Measurements from ENCODE around the gene RPL13.

RPL13 gene

GRCh38 chr16:89561142-89561883, 831 bp downstream of the RPL13 start:
- H3K4me2 ChIP-seq (ENCODE audit: low read depth, low read length, poor library complexity, severe bottlenecking), result peak overlapping the region; percentile 62
- H3F3A ChIP-seq (ENCODE audit: insufficient read depth), result peaks cover 56% of the 10 kb centered on the region
- peaks cover 21% of the 10 kb centered on the region for H3K79me2 ChIP-seq (ENCODE audit: insufficient read depth, low read length)
- H3K9me2 ChIP-seq (replicated peaks; ENCODE audit: insufficient read depth, low read length), result no peaks in the 10 kb centered on the region
- peak overlapping the region; percentile 72 for H3K4me3 ChIP-seq (ENCODE audit: insufficient read depth, low read length, poor library complexity, severe bottlenecking)
- H3K27me3 ChIP-seq (ENCODE audit: low read length), result no peaks in the 10 kb centered on the region
- TF ChIP-seq EZH2phosphoT487 (conservative IDR thresholded peaks at IDR 0.05; ENCODE audit: low read length) (no peak), CTCF (IDR thresholded peaks at IDR 0.05; ENCODE audit: insufficient read depth, low read length, poor library complexity, severe bottlenecking) (no peak)
- H3K9ac ChIP-seq (ENCODE audit: low read length), result peak overlapping the region; percentile 99
- peaks cover 31% of the 10 kb centered on the region for H3K36me3 ChIP-seq (ENCODE audit: low read length)
- peak overlapping the region; percentile 68 for H3K27ac ChIP-seq (ENCODE audit: low read depth, low read length)
- peaks cover 19% of the 10 kb centered on the region for H4K20me1 ChIP-seq (ENCODE audit: low read depth, low read length)
- H3K9me3 ChIP-seq (ENCODE audit: insufficient read depth, low read length), result no peaks in the 10 kb centered on the region
- H2AFZ ChIP-seq (ENCODE audit: low read depth, low read length, severe bottlenecking), result no peak overlapping the region

- peaks cover 19% of the 10 kb centered on the region for H4K20me1 ChIP-seq (ENCODE audit: low read depth, low read length)
Measured at GRCh38 chr16:89561884-89562599, 1.6 kb downstream of the RPL13 start.

GRCh38 chr16:89562939-89563338, 2.5 kb downstream of the RPL13 start:
- Histone ChIP-seq H2AFZ (ENCODE audit: low read depth, low read length, severe bottlenecking) (no peak overlapping the region), H3F3A (ENCODE audit: insufficient read depth) (peaks cover 67% of the 10 kb centered on the region), H3K9me2 (replicated peaks; ENCODE audit: insufficient read depth, low read length) (no peaks in the 10 kb centered on the region), H3K36me3 (ENCODE audit: low read length) (peaks cover 31% of the 10 kb centered on the region), H3K9me3 (ENCODE audit: insufficient read depth, low read length) (no peaks in the 10 kb centered on the region), H4K20me1 (ENCODE audit: low read depth, low read length) (peaks cover 19% of the 10 kb centered on the region), H3K27ac (ENCODE audit: low read depth, low read length) (0 out of 2 replicates have a peak overlapping the region, but pooled peaks have one; percentile 12), H3K4me3 (ENCODE audit: insufficient read depth, low read length, poor library complexity, severe bottlenecking) (no peak overlapping the region), H3K9ac (ENCODE audit: low read length) (peak overlapping the region; percentile 99; the same call in 1 of the 2 replicates), H3K79me2 (ENCODE audit: insufficient read depth, low read length) (peaks cover 21% of the 10 kb centered on the region), H3K27me3 (ENCODE audit: low read length) (no peaks in the 10 kb centered on the region), H3K4me2 (ENCODE audit: low read depth, low read length, poor library complexity, severe bottlenecking) (peak overlapping the region; percentile 62)
- TF ChIP-seq CTCF (IDR thresholded peaks at IDR 0.05; ENCODE audit: insufficient read depth, low read length, poor library complexity, severe bottlenecking) (no peak), EZH2phosphoT487 (conservative IDR thresholded peaks at IDR 0.05; ENCODE audit: low read length) (no peak)

More at GRCh38 chr16:89561884-89562599, 1.6 kb downstream of the RPL13 start:
- Histone ChIP-seq H3K27ac (ENCODE audit: low read depth, low read length) (peak overlapping the region; percentile 68), H3K27me3 (ENCODE audit: low read length) (no peaks in the 10 kb centered on the region), H3K4me3 (ENCODE audit: insufficient read depth, low read length, poor library complexity, severe bottlenecking) (peak overlapping the region; percentile 72), H3K36me3 (ENCODE audit: low read length) (peaks cover 31% of the 10 kb centered on the region), H3K4me2 (ENCODE audit: low read depth, low read length, poor library complexity, severe bottlenecking) (peak overlapping the region; percentile 62), H3K9me2 (replicated peaks; ENCODE audit: insufficient read depth, low read length) (no peaks in the 10 kb centered on the region), H3K9me3 (ENCODE audit: insufficient read depth, low read length) (no peaks in the 10 kb centered on the region), H3F3A (ENCODE audit: insufficient read depth) (peaks cover 62% of the 10 kb centered on the region), H3K79me2 (ENCODE audit: insufficient read depth, low read length) (peaks cover 21% of the 10 kb centered on the region), H3K9ac (ENCODE audit: low read length) (peak overlapping the region; percentile 99), H2AFZ (ENCODE audit: low read depth, low read length, severe bottlenecking) (no peak overlapping the region)
- TF ChIP-seq EZH2phosphoT487 (conservative IDR thresholded peaks at IDR 0.05; ENCODE audit: low read length), result no peak
- TF ChIP-seq CTCF (IDR thresholded peaks at IDR 0.05; ENCODE audit: insufficient read depth, low read length, poor library complexity, severe bottlenecking), result no peak

Measured in SU-DHL-6 (cell line).